GM13977 (cell line): Measurements from ENCODE around the gene NOTCH3.

ENCODE experiments used
- DNase-seq: peaks from one replicate; pipeline ENCODE4 v3.0.0; 2012; ENCODE audit warnings: low spot score
- CTCF ChIP-seq: IDR thresholded peaks from 2 replicates; pipeline ENCODE4 v1.5.1; 2012; ENCODE audit warnings: mild to moderate bottlenecking, control low read depth; ENCODE audit not compliant: insufficient read depth; ENCODE audit errors: extremely low read depth, missing control alignments
- in situ Hi-C: fragments of 300-500 bp; cut with MboI; formaldehyde crosslinking; loops from one replicate; pipeline ENCODE4 v1.12.0; 2022; ENCODE audit warnings: low sequenced_read_pairs, low pct_unique_long_range_greater_than_20kb, mixed read lengths, inconsistent platforms; ENCODE audit not compliant: unreplicated experiment

Gene NOTCH3

GRCh38 chr19:15124572-15125231, 76.1 kb downstream of the NOTCH3 start:
- DNase-seq: no peak
- TF ChIP-seq CTCF: no peak
- in situ Hi-C loops: no loop called here

- no peak for TF ChIP-seq CTCF
- in situ Hi-C loops: no loop called here
- DNase-seq: no peak
These were observed 76.9 kb downstream of the NOTCH3 start for GRCh38 chr19:15123900-15124299.

- DNase-seq: no peak
- in situ Hi-C loops: no loop called here
- no peak for TF ChIP-seq CTCF
These were observed 77.5 kb downstream of the NOTCH3 start for GRCh38 chr19:15123031-15123890.

GRCh38 chr19:15122331-15123030, 78.3 kb downstream of the NOTCH3 start:
- no peak for DNase-seq
- TF ChIP-seq CTCF: no peak
- in situ Hi-C loops: no loop called here

- DNase-seq: no peak
- TF ChIP-seq CTCF: no peak
- in situ Hi-C loops: no loop called here
These were observed 80.4 kb downstream of the NOTCH3 start for GRCh38 chr19:15120135-15121026.

- TF ChIP-seq CTCF: no peak
- no peak for DNase-seq
- in situ Hi-C loops: no loop called here
These were observed 81.9 kb downstream of the NOTCH3 start for GRCh38 chr19:15118789-15119494.
